SK-N-SH (cell line): Measurements from ENCODE around the gene KNTC1.

Source experiments
- CTCF ChIP-seq: fragments of 200-600 bp; sonication (generic); IDR thresholded peaks from 2 replicates; pipeline ENCODE4 v1.6.1; 2017; ENCODE audit warnings: antibody characterized with exemption, mild to moderate bottlenecking, moderate library complexity
- FOXM1 ChIP-seq: IDR thresholded peaks from 2 replicates; pipeline ENCODE4 v1.4.0; 2012; ENCODE audit warnings: low read depth, mild to moderate bottlenecking
- IRF3 ChIP-seq: fragments of 150-350 bp; IDR thresholded peaks from 2 replicates; pipeline ENCODE4 v1.6.1; 2016; ENCODE audit warnings: mild to moderate bottlenecking, low read depth, low read length
- JUND ChIP-seq: IDR thresholded peaks from 2 replicates; pipeline ENCODE4 v1.4.0; 2012
- MEF2A ChIP-seq: IDR thresholded peaks from 2 replicates; pipeline ENCODE4 v1.4.0; 2012; ENCODE audit warnings: low read depth, borderline replicate concordance
- PBX3 ChIP-seq: IDR thresholded peaks from 2 replicates; pipeline ENCODE4; 2012
- POLR2AphosphoS5 ChIP-seq: IDR thresholded peaks from 2 replicates; pipeline ENCODE4 v1.6.1; 2012; ENCODE audit warnings: low read depth, low read length
- TAF1 ChIP-seq: IDR thresholded peaks from 2 replicates; pipeline ENCODE4 v1.6.1; 2012; ENCODE audit warnings: low read depth, mild to moderate bottlenecking, low read length, moderate library complexity, borderline replicate concordance
- TCF12 ChIP-seq: IDR thresholded peaks from 2 replicates; pipeline ENCODE4 v1.4.0; 2012
- YY1 ChIP-seq: IDR thresholded peaks from 2 replicates; pipeline ENCODE4 v1.4.0; 2012; ENCODE audit warnings: low read depth, mild to moderate bottlenecking

- TF ChIP-seq JUND: no peak
- TF ChIP-seq CTCF: no peak
- TF ChIP-seq YY1: no peak
- no peak for TF ChIP-seq TAF1
- TF ChIP-seq FOXM1: no peak
- TF ChIP-seq IRF3: no peak
- no peak for TF ChIP-seq TCF12
- no peak for TF ChIP-seq PBX3
- no peak for TF ChIP-seq MEF2A
- TF ChIP-seq POLR2AphosphoS5: no peak
Measured at GRCh38 chr12:122569288-122569687, 42.2 kb downstream of the KNTC1 start.
